CD4-positive, alpha-beta T cell treated with Interleukin-4 for 4 hours (primary cell): ENCODE measurements around the gene CARMIL3.
"Not testable (repeated sequence)": the region's sequence is repeated elsewhere in the genome, so short reads cannot be mapped to it uniquely, and the experiment has no call there.

ENCODE experiments used
- DNase-seq: peaks from one replicate; pipeline ENCODE4 v3.0.0-alpha.2; 2020

Gene CARMIL3

GRCh38 chr14:24051789-24052655 lies at the start of gene CARMIL3:
TSS of gene CARMIL3 (plus strand) at chr14:24052009. CDS start at chr14:24052154, 145 bp downstream.
- DNase-seq: peak; percentile 57

GRCh38 chr14:24006471-24006816 lies 45.4 kb upstream of the CARMIL3 start:
- not testable (repeated sequence) for DNase-seq

GRCh38 chr14:24006817-24007652 lies 44.8 kb upstream of the CARMIL3 start:
- peak; percentile 41 for DNase-seq

- DNase-seq: no peak
These were observed 40.8 kb upstream of the CARMIL3 start for GRCh38 chr14:24011051-24011450.

- not testable (repeated sequence) for DNase-seq
These were observed 39.0 kb upstream of the CARMIL3 start for GRCh38 chr14:24012726-24013273.

- DNase-seq: peak; percentile 78
These were observed 37.9 kb upstream of the CARMIL3 start for GRCh38 chr14:24013654-24014514.

- DNase-seq: not testable (repeated sequence)
These were observed 36.1 kb upstream of the CARMIL3 start for GRCh38 chr14:24015745-24016144.

- DNase-seq: not testable (repeated sequence)
These were observed 32.8 kb upstream of the CARMIL3 start for GRCh38 chr14:24018978-24019377.

GRCh38 chr14:24019944-24020343 lies 31.9 kb upstream of the CARMIL3 start:
- not testable (repeated sequence) for DNase-seq

GRCh38 chr14:24020520-24020919 lies 31.3 kb upstream of the CARMIL3 start:
- not testable (repeated sequence) for DNase-seq

- not testable (repeated sequence) for DNase-seq
These were observed 26.8 kb upstream of the CARMIL3 start for GRCh38 chr14:24024939-24025418.

GRCh38 chr14:24029687-24030086 lies 22.1 kb upstream of the CARMIL3 start:
- DNase-seq: not testable (repeated sequence)

GRCh38 chr14:24031331-24031730 lies 20.5 kb upstream of the CARMIL3 start:
- DNase-seq: not testable (repeated sequence)

GRCh38 chr14:24032727-24033418 lies 18.9 kb upstream of the CARMIL3 start:
- DNase-seq: no peak

GRCh38 chr14:24035769-24036168 lies 16.0 kb upstream of the CARMIL3 start:
- not testable (repeated sequence) for DNase-seq

GRCh38 chr14:24036169-24036962 lies 15.4 kb upstream of the CARMIL3 start:
- peak; percentile 71 for DNase-seq

GRCh38 chr14:24036963-24037657 lies 14.7 kb upstream of the CARMIL3 start:
- not testable (repeated sequence) for DNase-seq

- no peak for DNase-seq
These were observed 14.2 kb upstream of the CARMIL3 start for GRCh38 chr14:24037658-24038037.

GRCh38 chr14:24038686-24039085 lies 13.1 kb upstream of the CARMIL3 start:
- DNase-seq: no peak

GRCh38 chr14:24040692-24041091 lies 11.1 kb upstream of the CARMIL3 start:
- no peak for DNase-seq
